Hepatocyte (in vitro differentiated cells): Measurements from ENCODE around the gene OPCML.

ENCODE experiments used
- CTCF ChIP-seq: fragments of 200-600 bp; sonication (generic); IDR thresholded peaks from 2 replicates; pipeline ENCODE4 v1.5.1; 2016; ENCODE audit warnings: antibody characterized with exemption, mild to moderate bottlenecking; ENCODE audit not compliant: poor library complexity
- EZH2 ChIP-seq: fragments of 200-600 bp; sonication (generic); IDR thresholded peaks from 2 replicates; pipeline ENCODE4 v1.6.1; 2016; ENCODE audit warnings: antibody characterized with exemption, mild to moderate bottlenecking, borderline replicate concordance
- EZH2phosphoT487 ChIP-seq: fragments of 200-600 bp; sonication (generic); IDR thresholded peaks from one replicate; pipeline ENCODE4 v1.6.1; 2018; ENCODE audit warnings: antibody characterized with exemption, mild to moderate bottlenecking, low read depth, moderate library complexity; ENCODE audit not compliant: unreplicated experiment, severe bottlenecking

GRCh38 chr11:132770829-132771530, 761.3 kb downstream of the OPCML start:
- TF ChIP-seq CTCF = no peak
- TF ChIP-seq EZH2phosphoT487 = no peak
- no peak for TF ChIP-seq EZH2
